ENCODE results near the gene KIF26A. TPM values are rescaled to one million over a fixed set of nuclear protein-coding genes. Genes with fewer than 3 reads are reported as not detected.

KIF26A gene
- total RNA-seq, 2 donors from 2014 or later = 0.43 TPM; not detected in 1

DNA sequence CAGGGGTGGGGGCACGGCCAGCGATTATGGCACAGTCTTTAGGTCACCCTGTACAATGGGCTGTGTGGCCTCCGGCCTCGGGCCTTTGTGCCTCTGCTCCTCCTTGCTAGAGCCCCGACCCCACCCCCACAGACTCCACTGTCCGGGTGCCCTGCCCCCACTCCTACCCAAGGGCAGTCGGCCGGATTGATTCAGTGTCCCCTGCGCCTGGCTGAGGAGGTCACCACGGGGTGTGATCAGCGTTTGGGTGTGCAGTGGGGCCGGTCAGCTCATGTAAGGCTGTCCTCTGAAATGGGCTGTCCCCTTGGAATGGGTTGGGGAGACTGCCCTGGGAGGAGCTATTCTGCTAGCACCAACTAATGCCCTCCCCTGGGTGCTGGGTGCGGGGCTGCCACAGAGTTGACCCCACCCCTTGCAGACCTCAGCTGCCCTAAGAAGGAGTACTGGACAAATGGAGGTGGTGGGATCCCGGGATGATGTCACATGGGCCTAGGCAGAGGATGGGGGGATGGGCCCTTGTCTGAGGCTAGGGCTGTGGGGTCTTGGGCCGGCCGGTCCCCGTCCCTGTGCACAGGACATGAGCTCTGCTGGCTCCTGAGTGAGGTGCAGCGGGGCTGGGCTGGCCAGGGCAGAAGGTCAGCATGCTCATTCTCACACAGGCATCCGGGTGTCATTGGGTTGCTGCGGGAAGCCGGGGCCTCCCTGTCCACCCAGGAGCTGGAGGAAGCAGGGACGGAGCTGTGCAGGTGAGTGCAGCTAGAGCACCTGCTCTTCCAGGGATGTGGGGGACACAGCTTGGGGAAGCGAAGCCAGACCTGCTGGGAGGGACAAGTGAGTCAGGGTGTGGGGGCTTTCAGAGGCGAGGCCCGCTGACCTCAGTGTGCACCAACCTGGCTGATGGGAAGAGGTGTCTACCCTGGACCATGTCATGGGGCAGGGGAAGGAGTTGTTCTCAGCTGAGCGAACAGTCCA, 29.5 kb upstream of the KIF26A start:
- no peak for ATAC-seq

DNA sequence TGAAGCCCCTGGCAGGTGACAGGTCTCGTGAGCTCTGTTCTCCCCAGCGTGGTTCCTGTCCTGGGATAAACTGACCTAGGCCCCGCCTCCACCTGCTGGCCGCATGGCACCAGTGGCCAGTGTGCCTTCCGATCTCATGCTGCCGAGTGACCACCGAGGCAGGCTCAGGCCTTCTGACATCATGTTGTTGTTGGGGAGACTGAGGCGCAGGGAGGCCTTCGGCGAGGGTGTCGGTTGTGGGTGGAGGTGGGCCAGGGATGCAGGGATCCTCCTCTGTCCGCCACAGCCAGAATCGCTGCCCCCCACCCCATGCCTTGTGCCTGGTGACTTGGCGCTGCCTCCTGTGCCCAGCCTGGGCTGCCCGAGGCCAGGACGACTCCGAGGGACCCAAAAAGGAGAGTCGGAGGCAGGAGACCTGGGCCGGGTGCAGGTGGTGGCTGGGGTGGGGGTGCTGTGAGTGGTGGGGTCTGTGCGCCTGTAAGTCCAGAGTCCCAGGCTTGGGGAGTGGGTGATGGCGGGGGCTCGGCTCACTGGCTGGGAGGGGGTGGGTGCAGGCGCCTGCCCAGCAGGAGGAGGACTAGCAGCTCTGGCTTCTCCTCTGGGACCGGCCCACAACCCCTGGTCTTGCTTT, 28.5 kb upstream of the KIF26A start:
- Mint-ChIP-seq H3K36me3 (no peaks in the 10 kb centered on the region), H3K9me3 (no peaks in the 10 kb centered on the region), H3K27ac (no peak overlapping the region)
- DNase-seq (ENCODE audit: low spot score in 2 of 2) (no peak), ATAC-seq (no peak)

More for the DNA sequence above, 29.5 kb upstream of the KIF26A start:
- no peaks in the 10 kb centered on the region for H3K9me3 Mint-ChIP-seq
- H3K27ac Mint-ChIP-seq = no peak overlapping the region
- DNase-seq (ENCODE audit: low spot score in 2 of 2) = no peak
- no peaks in the 10 kb centered on the region for H3K36me3 Mint-ChIP-seq

DNA sequence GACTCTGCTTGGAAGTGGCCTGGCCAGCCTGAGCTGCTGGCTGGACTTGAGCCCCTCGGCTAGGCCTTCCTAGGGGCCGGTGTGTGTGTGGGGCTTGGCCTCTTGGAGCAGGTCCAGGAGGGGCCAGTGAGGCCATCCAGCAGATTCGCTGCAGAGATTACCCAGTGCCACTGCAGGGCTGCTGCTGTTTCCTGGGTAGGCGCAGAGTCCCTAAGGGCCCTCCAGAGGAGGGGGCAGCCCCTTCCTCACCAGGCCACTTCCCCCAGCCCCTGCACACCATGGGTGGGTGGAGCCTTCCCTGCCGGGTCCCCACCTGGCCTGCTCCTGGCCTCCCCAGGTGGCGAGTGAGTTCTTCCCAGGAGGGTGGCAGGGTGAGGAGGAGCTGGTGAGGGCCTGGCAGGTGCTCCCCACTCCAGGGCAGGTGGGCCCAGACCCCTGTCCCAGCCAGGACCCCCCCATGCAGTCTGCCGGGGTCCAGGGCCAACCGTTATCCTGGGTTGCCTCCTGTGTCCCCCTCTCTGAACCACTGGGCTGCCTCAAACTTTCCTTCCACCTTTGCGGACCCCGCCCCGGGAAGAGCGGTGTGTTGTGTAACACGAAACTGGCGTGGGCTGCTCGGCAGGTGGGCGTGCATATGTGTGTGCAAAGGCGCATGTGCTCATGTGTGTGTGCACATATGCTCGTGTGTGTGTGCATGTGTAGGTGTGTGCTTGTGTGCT, 27.7 kb upstream of the KIF26A start:
- Mint-ChIP-seq H3K36me3 (no peaks in the 10 kb centered on the region), H3K9me3 (no peaks in the 10 kb centered on the region), H3K27ac (no peak overlapping the region)
- ATAC-seq = no peak
- no peak for DNase-seq (ENCODE audit: low spot score in 2 of 2)

DNA sequence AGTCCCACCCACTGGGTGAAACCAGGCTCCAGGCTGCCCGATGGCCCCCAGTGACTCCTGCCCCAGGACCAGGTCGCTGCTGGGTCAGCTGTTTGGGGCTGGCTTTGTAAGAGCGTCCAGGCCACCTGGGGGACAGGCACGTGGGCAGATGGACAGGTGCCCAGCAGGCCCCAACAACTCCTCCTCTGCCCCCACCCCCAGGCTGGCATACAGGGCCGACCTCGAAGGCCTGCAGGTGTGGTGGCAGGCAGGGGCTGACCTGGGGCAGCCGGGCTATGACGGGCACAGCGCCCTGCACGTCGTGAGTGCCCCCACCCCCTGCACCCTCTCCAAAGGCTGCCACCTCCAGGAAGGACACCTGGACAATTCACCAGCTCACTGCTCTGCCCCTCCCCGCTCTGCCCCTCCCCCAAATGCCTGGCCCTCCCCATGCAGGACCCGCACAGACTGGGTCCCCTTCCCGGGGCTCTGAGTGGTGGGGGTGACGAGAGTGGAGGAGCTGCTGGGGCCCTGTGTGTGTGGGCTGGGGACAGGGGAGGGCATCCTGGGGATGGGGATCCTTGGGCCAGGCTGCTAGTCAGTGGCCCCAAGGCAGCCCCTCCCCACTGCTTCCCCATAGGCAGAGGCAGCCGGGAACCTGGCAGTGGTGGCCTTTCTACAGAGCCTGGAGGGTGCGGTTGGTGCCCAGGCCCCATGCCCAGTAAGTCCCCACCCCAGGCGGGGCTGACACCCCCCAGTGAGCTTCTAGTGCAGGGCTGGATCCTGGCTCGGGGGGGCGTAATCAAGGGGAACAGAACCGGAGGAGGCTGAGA, 26.9 kb upstream of the KIF26A start:
- Mint-ChIP-seq H3K9me3 (no peaks in the 10 kb centered on the region), H3K36me3 (no peaks in the 10 kb centered on the region), H3K27ac (no peak overlapping the region)
- ATAC-seq (no peak), DNase-seq (ENCODE audit: low spot score in 2 of 2) (no peak)

DNA sequence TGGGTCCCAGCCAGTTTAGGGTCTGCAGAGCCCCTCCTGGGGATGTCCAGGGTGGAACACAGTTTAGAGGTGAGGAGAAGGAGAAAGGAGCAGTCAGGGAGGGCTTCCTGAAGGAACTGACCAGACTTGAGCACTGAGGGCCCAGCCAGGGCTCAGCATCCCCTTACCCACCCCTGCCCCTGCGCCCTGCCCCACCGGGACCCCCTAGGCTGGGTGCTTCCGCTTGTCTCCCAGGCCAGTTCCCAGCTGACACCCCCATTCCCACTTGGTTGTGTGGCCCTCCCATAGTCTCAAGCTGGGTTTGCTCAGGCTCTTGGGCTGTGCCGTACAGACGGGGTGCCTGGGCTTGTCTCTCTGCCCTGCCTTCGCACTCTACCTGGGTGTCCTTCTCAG, 26.3 kb upstream of the KIF26A start:
- Mint-ChIP-seq H3K9me3 (no peaks in the 10 kb centered on the region), H3K36me3 (no peaks in the 10 kb centered on the region), H3K27ac (no peak overlapping the region)
- ATAC-seq (no peak), DNase-seq (ENCODE audit: low spot score in 2 of 2) (no peak)

DNA sequence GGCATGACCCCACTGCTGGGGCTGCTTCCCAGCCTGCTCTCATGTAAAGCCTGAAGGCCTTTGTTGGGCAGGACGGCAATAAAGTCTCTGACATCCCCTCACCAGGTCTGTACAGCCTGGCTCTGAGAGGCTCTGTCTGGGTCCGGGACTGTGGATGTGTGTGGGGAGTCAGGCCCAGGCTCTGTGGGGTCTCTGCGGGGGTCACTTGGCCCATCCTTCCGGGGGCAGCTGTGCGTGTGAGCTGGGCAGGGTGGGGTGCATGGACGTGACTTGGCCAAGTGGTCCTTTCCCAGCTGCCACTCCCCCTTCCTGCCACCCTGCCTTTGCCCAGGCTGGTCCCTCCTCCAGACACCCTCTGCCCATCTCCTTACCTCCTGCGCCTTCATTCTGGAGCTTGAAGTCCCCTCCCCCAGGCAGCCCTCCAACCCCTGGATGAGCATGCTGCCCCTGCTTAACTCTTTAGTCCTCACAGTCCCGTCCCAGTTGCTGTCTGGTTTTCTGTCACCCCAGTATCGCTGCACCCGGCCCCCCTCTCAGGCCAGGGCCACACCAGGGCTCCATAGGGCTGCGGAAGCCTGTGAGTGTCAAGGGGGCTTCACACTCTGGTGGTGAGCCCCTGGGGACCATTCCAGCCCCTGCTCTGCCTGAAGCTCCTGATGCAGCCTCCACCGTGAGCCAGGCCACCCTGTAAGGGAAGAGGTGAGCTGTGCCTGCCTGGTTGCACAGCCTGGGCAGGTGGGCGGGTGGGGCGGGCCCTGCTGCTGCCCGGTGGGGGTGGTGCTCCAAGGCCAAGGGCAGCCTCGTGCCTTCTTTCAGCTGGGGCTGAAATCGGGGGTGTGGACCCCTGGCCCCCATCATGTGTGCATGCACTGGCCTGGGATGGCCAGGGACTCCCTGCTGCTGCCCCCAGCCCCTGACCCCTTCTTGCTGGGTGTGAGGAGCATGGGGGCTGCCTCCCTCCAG, 25.5 kb upstream of the KIF26A start:
- Mint-ChIP-seq H3K9me3 (no peaks in the 10 kb centered on the region), H3K36me3 (no peaks in the 10 kb centered on the region), H3K27ac (no peak overlapping the region)
- ATAC-seq = no peak
- no peak for DNase-seq (ENCODE audit: low spot score in 2 of 2)

DNA sequence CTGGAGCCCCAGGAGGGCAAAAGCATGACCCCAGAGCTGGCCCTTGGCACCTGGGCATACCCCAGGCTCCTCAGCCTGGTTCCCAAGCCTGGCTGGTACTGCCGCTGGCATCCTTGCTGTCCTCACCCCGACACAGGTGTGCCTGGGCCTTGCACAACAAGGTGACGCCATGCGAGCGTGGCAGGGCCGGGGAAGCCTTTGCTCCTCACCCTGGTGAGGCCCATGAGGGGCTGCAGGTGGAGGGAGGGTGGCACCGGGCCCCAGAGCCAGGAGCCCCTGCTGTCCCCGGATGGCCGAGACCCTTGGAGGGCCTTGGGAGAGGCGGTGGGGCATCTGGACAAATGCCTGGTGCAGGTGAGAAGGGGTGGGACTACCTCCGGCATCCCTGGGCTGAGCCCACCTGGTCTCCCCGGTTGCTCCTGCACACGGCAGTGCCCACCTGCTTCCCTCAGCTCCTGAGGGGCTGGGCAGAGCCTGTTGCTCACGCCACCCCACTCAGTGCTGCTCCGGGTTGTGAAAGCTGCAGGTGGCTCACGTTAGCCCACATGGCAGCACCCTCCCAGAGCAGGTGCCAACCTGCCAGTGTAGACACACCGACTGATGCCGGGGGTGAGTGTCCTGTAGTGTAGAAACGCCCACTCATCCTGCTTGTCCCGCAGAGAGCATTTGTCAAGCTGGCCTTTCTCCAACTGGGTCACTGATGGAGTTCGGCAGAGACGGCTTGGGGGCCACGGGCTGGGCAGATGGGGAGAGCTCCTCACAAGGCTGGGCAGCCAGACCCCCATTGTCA, 24.6 kb upstream of the KIF26A start:
- DNase-seq (ENCODE audit: low spot score in 2 of 2) (no peak), ATAC-seq (no peak)
- Mint-ChIP-seq H3K9me3 (no peaks in the 10 kb centered on the region), H3K27ac (no peak overlapping the region), H3K36me3 (no peaks in the 10 kb centered on the region)

DNA sequence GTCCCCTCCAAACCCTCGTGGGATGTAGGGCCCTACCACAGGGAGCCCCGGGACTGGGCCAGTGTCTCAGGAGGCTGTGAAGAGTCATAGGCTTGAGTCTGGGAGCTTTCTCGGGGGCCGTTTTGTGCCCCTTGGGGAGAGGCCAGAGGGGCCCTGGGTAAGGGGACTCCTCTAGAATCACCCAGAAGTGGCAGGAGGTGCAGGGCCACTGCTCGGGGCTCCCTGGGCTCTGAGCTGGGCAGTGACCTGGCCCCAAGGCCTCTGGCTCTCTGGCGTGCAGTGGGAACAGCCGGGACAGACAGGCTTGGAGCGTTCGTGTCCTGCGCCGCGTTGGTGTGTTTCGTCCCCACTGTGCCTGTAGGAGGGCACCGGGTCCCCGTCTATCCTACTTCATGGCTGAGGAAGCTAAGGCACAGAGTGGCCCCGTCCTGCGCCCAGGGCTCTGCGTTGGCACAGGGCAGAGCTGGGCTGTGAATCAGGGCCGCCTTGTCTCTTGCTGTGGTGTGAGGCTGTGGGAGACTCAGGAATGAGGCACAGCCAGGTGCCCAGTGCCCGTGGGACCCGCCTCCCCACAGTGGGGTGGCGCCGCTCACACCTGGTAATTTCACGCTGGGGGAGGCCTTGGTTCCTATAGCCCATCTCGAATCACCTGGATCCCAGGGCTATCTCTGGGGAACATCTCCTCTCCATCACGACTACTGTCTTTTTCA, 23.8 kb upstream of the KIF26A start:
- no peak overlapping the region for H3K27ac Mint-ChIP-seq
- no peak for DNase-seq (ENCODE audit: low spot score in 2 of 2)
- no peak for ATAC-seq
- no peaks in the 10 kb centered on the region for H3K36me3 Mint-ChIP-seq
- H3K9me3 Mint-ChIP-seq = no peaks in the 10 kb centered on the region

DNA sequence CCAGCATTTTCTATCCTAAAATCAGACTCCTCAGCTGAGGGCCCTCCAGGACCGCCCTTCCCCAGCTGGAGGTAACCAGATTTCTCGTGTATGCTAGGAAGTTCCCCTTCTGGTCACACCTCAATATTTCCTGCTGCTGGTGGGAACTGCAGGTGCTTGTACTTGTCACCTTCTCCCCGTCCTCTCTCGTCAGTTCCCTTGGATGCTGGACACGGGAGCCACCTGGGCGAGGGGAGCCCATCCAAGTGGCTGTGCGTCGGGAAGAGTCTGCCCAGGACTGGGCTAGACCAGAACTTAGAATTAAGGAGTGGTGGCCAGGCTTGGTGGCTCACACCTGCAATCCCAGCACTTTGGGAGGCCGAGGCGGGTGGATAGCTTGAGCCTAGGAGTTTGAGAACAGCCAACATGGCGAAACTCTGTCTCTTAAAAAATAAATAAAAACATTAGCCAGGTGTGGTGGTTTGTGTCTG, 23.2 kb upstream of the KIF26A start:
- no peaks in the 10 kb centered on the region for H3K9me3 Mint-ChIP-seq
- no peak overlapping the region for H3K27ac Mint-ChIP-seq
- no peak for ATAC-seq
- no peaks in the 10 kb centered on the region for H3K36me3 Mint-ChIP-seq
- DNase-seq (ENCODE audit: low spot score in 2 of 2) = no peak

DNA sequence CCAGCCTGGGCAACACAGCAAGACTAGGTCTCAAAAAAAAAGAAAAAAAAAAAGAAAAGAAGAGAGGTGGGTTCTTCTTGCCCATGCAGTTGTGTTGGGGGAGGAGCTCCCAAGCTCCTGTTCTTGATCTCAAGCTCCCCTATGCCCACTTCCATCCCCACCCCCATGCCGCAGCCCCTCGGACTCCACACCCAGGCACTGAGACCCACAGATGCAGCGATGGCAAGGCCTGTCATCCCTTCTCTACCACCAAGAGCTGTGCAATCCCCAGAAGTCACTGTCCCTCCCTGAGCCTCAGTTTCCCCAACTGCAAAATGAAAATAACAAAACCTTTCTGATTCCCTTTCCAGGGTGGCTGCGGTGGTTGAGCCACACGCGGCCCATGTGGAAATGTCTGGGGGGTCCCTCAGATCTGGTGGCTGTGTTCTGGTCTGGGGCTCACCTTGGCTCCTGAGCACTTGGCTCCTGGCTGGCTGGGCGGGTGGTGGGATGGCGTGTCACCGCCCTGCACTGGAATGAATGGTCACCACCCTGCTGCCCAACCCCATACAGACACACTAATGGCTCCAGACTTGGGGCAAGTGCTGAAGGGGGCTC, 22.6 kb upstream of the KIF26A start:
- no peaks in the 10 kb centered on the region for H3K36me3 Mint-ChIP-seq

DNA sequence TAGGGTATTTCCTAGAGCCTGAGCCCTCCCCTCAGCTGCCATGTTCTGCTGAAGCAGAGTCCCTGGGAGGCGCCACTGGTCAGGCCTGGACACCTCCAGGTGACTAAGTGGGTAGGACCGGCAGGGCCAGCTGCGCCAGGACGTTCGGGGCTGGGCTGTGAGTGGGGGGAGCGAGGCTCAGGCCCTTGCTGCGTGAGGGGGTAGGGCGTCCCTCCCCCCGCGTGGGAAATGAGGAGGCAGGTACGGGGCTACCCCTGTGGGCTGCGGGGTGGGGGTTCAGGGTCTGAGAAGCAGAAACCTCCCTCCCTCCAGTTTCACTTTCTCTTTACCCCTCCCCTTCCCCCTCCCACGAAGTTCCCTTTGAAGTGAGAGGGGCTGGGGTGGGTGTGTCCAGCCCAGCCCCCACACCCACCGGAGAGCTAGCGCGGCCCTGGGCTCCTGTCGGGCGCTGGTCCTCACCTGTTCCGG, 22.1 kb upstream of the KIF26A start:
- peak in 1 of 2 donors; percentile 42 for DNase-seq (ENCODE audit: low spot score in 2 of 2)

More for the DNA sequence above, 22.6 kb upstream of the KIF26A start:
- ATAC-seq = no peak
- Mint-ChIP-seq H3K9me3 (no peaks in the 10 kb centered on the region), H3K27ac (no peak overlapping the region)
- DNase-seq (ENCODE audit: low spot score in 2 of 2) = no peak

DNA sequence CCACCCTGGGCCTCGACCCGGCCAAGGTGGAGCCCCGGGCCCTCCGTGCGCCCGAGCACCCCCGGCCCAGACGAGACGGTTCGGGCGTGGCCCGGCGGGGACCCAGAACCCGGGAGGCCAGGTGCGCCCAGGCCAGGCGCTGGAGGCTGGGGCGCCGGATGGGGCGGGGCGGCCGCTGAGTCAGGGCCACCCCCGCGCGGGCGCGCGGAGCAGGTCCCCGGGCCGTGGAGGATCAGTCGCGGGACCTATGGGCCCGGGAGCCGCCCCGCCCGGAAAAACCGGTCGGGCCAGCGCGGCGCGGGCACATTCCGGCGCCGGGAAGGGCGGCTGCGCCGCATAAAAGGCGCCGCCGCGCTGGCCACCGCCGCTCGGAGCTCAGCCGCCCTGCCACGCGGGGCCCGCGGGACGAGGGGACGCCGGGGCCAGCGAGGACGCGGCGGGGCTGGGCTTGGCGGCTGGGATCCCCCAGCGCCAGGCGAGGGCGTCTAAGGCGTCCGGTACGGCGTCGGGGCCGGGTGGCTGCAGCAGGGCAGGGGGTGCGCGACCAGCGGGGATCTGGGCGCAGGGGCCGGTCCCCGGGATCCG, 21.5 kb upstream of the KIF26A start:
- Mint-ChIP-seq H3K27ac (no peak overlapping the region), H3K36me3 (no peaks in the 10 kb centered on the region), H3K9me3 (no peaks in the 10 kb centered on the region)
- DNase-seq (ENCODE audit: low spot score in 2 of 2) = peak in 1 of 2 donors; percentile 31
- ATAC-seq = peak; percentile 66 to 74

More for the DNA sequence above, 22.1 kb upstream of the KIF26A start:
- no peak for ATAC-seq
- no peaks in the 10 kb centered on the region for H3K9me3 Mint-ChIP-seq
- no peak overlapping the region for H3K27ac Mint-ChIP-seq
- H3K36me3 Mint-ChIP-seq = no peaks in the 10 kb centered on the region

DNA sequence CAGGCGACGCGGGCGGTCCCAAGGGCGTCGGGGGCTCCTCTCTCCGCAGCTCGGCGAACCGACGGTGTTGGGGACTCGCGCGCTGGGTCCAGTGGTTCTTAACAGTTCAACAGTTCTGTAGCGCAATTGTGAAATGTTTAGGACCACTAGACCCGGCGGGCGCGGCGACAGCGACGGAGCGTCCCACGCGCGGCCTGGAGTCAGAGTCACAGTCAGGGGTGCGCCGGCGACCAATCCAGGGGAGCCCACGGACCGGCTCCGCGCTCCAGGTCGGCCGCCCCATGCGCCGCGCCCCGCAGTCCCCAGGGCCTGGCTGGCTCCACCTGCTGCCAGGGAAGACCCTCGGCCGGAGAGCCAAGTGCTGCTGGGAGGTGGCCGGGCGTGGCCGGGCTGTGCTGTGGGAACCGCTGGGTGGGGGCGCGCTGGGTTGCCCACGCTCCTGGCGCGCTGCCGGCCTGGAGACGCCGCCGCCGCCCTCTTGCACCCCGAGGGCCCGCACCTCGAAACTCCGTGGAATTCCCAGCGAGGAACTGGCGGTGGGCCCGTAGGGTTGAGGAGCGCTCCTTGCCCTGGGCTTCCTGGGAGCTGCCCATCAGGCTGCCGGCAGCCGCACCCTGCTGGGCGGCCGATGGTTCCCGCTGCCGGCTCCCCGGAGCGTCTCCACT, 20.9 kb upstream of the KIF26A start:
- no peaks in the 10 kb centered on the region for H3K36me3 Mint-ChIP-seq
- no peaks in the 10 kb centered on the region for H3K9me3 Mint-ChIP-seq
- H3K27ac Mint-ChIP-seq = no peak overlapping the region
- no peak for DNase-seq (ENCODE audit: low spot score in 2 of 2)
- ATAC-seq = no peak
